ENCODE measurements around the gene MAD1L1. TPM values are rescaled to one million over a fixed set of nuclear protein-coding genes. Genes with fewer than 3 reads are reported as not detected.

The MAD1L1 gene
- total and polyA plus RNA-seq, 2 of the 4 experiments (the other 2 are of a cell fraction), result 29.0 to 40.9 TPM

- Histone ChIP-seq H3K4ac (ENCODE audit: low read depth, low read length) (no peak overlapping the region), H4K91ac (ENCODE audit: insufficient read depth, low read depth, low read length) (no peak overlapping the region), H3K79me1 (ENCODE audit: low read depth in 1 of 2, low read length in 2 of 2) (peaks cover 3 to 34% of the 10 kb centered on the region in 2 experiments), H3K4me2 (ENCODE audit: low read depth, low read length) (no peak overlapping the region), H3K4me3 (ENCODE audit: insufficient read depth, low read depth, low read length) (no peak overlapping the region), H3K27me3 (ENCODE audit: control insufficient read depth, insufficient read depth, low read length) (no peaks in the 10 kb centered on the region), H3K4me1 (ENCODE audit: control insufficient read depth, insufficient read depth, low read length) (peaks cover 12% of the 10 kb centered on the region), H3K23ac (ENCODE audit: low read depth, low read length) (no peak overlapping the region), H2AK9ac (replicated peaks; ENCODE audit: low read depth, low read length, poor library complexity) (peak overlapping the region; percentile 31), H3K27ac (ENCODE audit: insufficient read depth, low read length) (no peak overlapping the region), H2BK20ac (ENCODE audit: low read depth, low read length) (no peak overlapping the region), H3K18ac (ENCODE audit: low read depth, low read length) (no peak overlapping the region), H2BK15ac (ENCODE audit: low read depth, low read length) (no peak overlapping the region), H3K9me3 (ENCODE audit: control insufficient read depth, insufficient read depth, low read length) (no peaks in the 10 kb centered on the region), H2AK5ac (ENCODE audit: low read depth, low read length) (no peak overlapping the region), H3K36me3 (ENCODE audit: control insufficient read depth, insufficient read depth, low read length) (no peaks in the 10 kb centered on the region), H3K14ac (replicated peaks; ENCODE audit: low read depth, low read length) (no peak overlapping the region), H3K56ac (ENCODE audit: extremely low read depth, insufficient read depth, low read length) (no peak overlapping the region), H3K9me1 (ENCODE audit: insufficient read depth, low read length) (peaks cover 17% of the 10 kb centered on the region), H3K9ac (ENCODE audit: low read depth, low read length) (no peak overlapping the region), H4K5ac (ENCODE audit: low read depth, low read length) (no peak overlapping the region), H2BK5ac (ENCODE audit: low read depth, low read length, poor library complexity, severe bottlenecking) (no peak overlapping the region), H4K8ac (ENCODE audit: low read depth in 2 of 2, low read length in 2 of 2) (no peak overlapping the region), H2BK120ac (ENCODE audit: low read depth, low read length) (no peak overlapping the region), H2AFZ (replicated peaks; ENCODE audit: low read length, poor library complexity) (no peak overlapping the region), H4K20me1 (ENCODE audit: insufficient read depth, low read length) (no peaks in the 10 kb centered on the region; the same call in 1 of the 2 replicates)
- CTCF ChIA-PET, result interaction anchor here (0.6 kb wide), 1 partner anchor 600 kb away, joined by 3 read pairs; no protein-coding TSS in a partner anchor
- TF ChIP-seq FOS (IDR thresholded peaks at IDR 0.05; ENCODE audit: low read depth, low read length), result no peak
- TF ChIP-seq CHD1 (IDR thresholded peaks at IDR 0.05; ENCODE audit: low read depth, low read length), result no peak
- no peak for TF ChIP-seq MXI1 (IDR thresholded peaks at IDR 0.05; ENCODE audit: borderline replicate concordance, low read depth, low read length)
- TF ChIP-seq POLR2A (IDR thresholded peaks at IDR 0.05; ENCODE audit: low read depth, low read length), result no peak
- TF ChIP-seq RFX5 (IDR thresholded peaks at IDR 0.05; ENCODE audit: low read depth, low read length), result no peak
- TF ChIP-seq RAD21 (IDR thresholded peaks at IDR 0.05; ENCODE audit: low read length), result no peak
- TF ChIP-seq MAFK (IDR thresholded peaks at IDR 0.05; ENCODE audit: low read depth, low read length), result no peak
- no peak for TF ChIP-seq CEBPB (IDR thresholded peaks at IDR 0.05; ENCODE audit: low read depth, low read length)
- no peak for TF ChIP-seq USF2 (IDR thresholded peaks at IDR 0.05; ENCODE audit: low read depth, low read length)
- TF ChIP-seq MAZ (IDR thresholded peaks at IDR 0.05; ENCODE audit: borderline replicate concordance, low read depth, low read length), result no peak
- TF ChIP-seq BHLHE40 (IDR thresholded peaks at IDR 0.05; ENCODE audit: low read depth, low read length), result no peak
- no peak for TF ChIP-seq NFE2L2 (IDR thresholded peaks at IDR 0.05; ENCODE audit: low read depth, low read length)
- TF ChIP-seq RCOR1 (IDR thresholded peaks at IDR 0.05; ENCODE audit: insufficient replicate concordance, low read length), result no peak
- no peak for TF ChIP-seq SMC3 (IDR thresholded peaks at IDR 0.05; ENCODE audit: low read depth, low read length)
- TF ChIP-seq CTCF (conservative IDR thresholded peaks at IDR 0.05; ENCODE audit: low read depth, low read length), result no peak
- TF ChIP-seq ELK1 (IDR thresholded peaks at IDR 0.05; ENCODE audit: borderline replicate concordance, low read depth, low read length), result no peak
- no TSS peak for BruUV-seq (replicated peaks)
- POLR2A ChIA-PET (ENCODE audit: unreplicated experiment), result no interaction called here
- DNase-seq, result no peak
- dilution Hi-C loops (cut with HindIII; ENCODE audit: low sequenced_read_pairs, unreplicated experiment), result no loop called here
- 97% methylated on average over 7 of the region's 16 CpGs; no CpG with 5 or more reads in 1 of the 2 experiments for WGBS, 2 experiments (ENCODE audit: extremely low coverage in 2 of 2, insufficient read length in 1 of 2)
- ATAC-seq (ENCODE audit: low read depth), result no peak
- intact Hi-C loops (cut with micrococcal nuclease), result no loop called here
- in situ Hi-C loops (cut with MboI; ENCODE audit: low sequenced_read_pairs), result no loop called here
Measured at GRCh38 chr7:2098496-2098895, 134.2 kb downstream of the MAD1L1 start.
